ENCODE results near the gene SORCS2.

DNA sequence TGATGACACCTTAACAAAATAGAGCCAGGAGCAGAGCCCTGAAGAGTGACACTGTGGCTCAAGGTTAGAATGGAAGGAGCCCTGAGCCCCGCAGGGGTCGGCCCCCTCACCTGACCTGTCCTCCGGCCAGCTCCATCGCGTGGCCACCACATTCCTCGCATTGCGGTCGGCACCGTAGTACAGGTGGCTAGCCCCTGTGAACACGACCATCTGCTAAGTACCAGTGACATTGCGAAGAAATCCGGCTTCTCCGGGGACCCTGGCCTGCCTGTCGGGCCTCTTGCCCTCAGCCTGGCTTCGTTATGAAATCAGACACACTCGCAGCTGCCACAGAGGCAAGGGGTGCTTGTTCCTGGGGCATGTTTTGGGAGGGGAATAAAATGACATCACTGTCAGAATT is 568.4 kb downstream of the SORCS2 start:
- TF ChIP-seq, protein P1, sequence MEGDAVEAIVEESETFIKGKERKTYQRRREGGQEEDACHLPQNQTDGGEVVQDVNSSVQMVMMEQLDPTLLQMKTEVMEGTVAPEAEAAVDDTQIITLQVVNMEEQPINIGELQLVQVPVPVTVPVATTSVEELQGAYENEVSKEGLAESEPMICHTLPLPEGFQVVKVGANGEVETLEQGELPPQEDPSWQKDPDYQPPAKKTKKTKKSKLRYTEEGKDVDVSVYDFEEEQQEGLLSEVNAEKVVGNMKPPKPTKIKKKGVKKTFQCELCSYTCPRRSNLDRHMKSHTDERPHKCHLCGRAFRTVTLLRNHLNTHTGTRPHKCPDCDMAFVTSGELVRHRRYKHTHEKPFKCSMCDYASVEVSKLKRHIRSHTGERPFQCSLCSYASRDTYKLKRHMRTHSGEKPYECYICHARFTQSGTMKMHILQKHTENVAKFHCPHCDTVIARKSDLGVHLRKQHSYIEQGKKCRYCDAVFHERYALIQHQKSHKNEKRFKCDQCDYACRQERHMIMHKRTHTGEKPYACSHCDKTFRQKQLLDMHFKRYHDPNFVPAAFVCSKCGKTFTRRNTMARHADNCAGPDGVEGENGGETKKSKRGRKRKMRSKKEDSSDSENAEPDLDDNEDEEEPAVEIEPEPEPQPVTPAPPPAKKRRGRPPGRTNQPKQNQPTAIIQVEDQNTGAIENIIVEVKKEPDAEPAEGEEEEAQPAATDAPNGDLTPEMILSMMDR (IDR thresholded peaks at IDR 0.05; ENCODE audit: low read depth, low read length), result no peak
- no peak for TF ChIP-seq EZH2phosphoT487 (IDR thresholded peaks at IDR 0.05; ENCODE audit: low read depth)
